AG09319 (cell line): ENCODE data around the gene ZNF552.
"Not testable (repeated sequence)": the region's sequence is repeated elsewhere in the genome, so short reads cannot be mapped to it uniquely, and the experiment has no call there.

Experiments used
- DNase-seq: peaks from one replicate; pipeline ENCODE4 v3.0.0-alpha.2; 2010; ENCODE audit warnings: low read depth; ENCODE audit errors: extremely low read depth
- CTCF ChIP-seq: IDR thresholded peaks from 2 replicates; pipeline ENCODE4 v1.5.1; 2011; ENCODE audit warnings: low read depth, mild to moderate bottlenecking, inconsistent platforms, low read length, moderate library complexity

The ZNF552 gene

GRCh38 chr19:57814505-57815246 lies at the start of gene ZNF552:
Gene ZNF552, minus strand, starts transcription at chr19:57814913. Its CDS starts 170 bp downstream, at chr19:57814743.
- TF ChIP-seq CTCF = no peak
- peak; percentile 70 for DNase-seq

- not testable (repeated sequence) for DNase-seq
Measured at GRCh38 chr19:57862351-57862750, 47.6 kb upstream of the ZNF552 start.

- not testable (repeated sequence) for DNase-seq
Measured at GRCh38 chr19:57854117-57854516, 39.4 kb upstream of the ZNF552 start.

- DNase-seq = not testable (repeated sequence)
Measured at GRCh38 chr19:57851812-57852603, 37.3 kb upstream of the ZNF552 start.

- DNase-seq = no peak
Measured at GRCh38 chr19:57850553-57851017, 35.9 kb upstream of the ZNF552 start.

GRCh38 chr19:57849666-57850473 lies 35.2 kb upstream of the ZNF552 start, which contains the start of gene ZNF587:
Gene ZNF587, plus strand, starts transcription at chr19:57849859. Its CDS starts 180 bp downstream, at chr19:57850039.
- peak; percentile 41 for DNase-seq

More at GRCh38 chr19:57850553-57851017, 35.9 kb upstream of the ZNF552 start:
- TF ChIP-seq CTCF = no peak

GRCh38 chr19:57849162-57849665 lies 34.5 kb upstream of the ZNF552 start:
- DNase-seq = not testable (repeated sequence)

- not testable (repeated sequence) for DNase-seq
Measured at GRCh38 chr19:57847164-57847563, 32.5 kb upstream of the ZNF552 start.

- no peak for DNase-seq
- no peak for TF ChIP-seq CTCF
Measured at GRCh38 chr19:57841122-57841763, 26.5 kb upstream of the ZNF552 start.

- not testable (repeated sequence) for DNase-seq
Measured at GRCh38 chr19:57838622-57839191, 24.0 kb upstream of the ZNF552 start.

GRCh38 chr19:57836991-57837390 lies 22.3 kb upstream of the ZNF552 start:
- not testable (repeated sequence) for DNase-seq
